ENCODE measurements around the gene RAPGEF6.

RAPGEF6 gene

GRCh38 chr5:131536211-131536826, 98.7 kb downstream of the RAPGEF6 start:
- Histone ChIP-seq H3K36me3 (ENCODE audit: control insufficient read depth in 5 of 5, insufficient read depth in 5 of 5, low read length in 5 of 5) (peaks cover 0 to 6% (median 0%) of the 10 kb centered on the region in 5 donors), H3K9me3 (ENCODE audit: control insufficient read depth in 5 of 5, low read length in 5 of 5) (no peaks in the 10 kb centered on the region), H3K4me3 (ENCODE audit: low read depth in 1 of 5, low read length in 5 of 5) (no peak overlapping the region), H3K9ac (ENCODE audit: low read length in 5 of 5) (no peak overlapping the region), H3K27me3 (ENCODE audit: control insufficient read depth in 5 of 5, insufficient read depth in 4 of 5, low read length in 5 of 5) (no peaks in the 10 kb centered on the region), H3K4me1 (ENCODE audit: control insufficient read depth in 5 of 5, insufficient read depth in 5 of 5, low read length in 5 of 5) (peaks cover 0 to 12% (median 3%) of the 10 kb centered on the region in 5 donors), H3K27ac (ENCODE audit: low read depth, low read length) (no peak overlapping the region)

GRCh38 chr5:131534974-131535373, 100.1 kb downstream of the RAPGEF6 start:
- Histone ChIP-seq H3K27ac (ENCODE audit: low read depth, low read length) (no peak overlapping the region), H3K27me3 (ENCODE audit: control insufficient read depth in 5 of 5, insufficient read depth in 4 of 5, low read length in 5 of 5) (no peaks in the 10 kb centered on the region), H3K9me3 (ENCODE audit: control insufficient read depth in 5 of 5, low read length in 5 of 5) (no peaks in the 10 kb centered on the region), H3K4me3 (ENCODE audit: low read depth in 1 of 5, low read length in 5 of 5) (no peak overlapping the region), H3K9ac (ENCODE audit: low read length in 5 of 5) (no peak overlapping the region), H3K36me3 (ENCODE audit: control insufficient read depth in 5 of 5, insufficient read depth in 5 of 5, low read length in 5 of 5) (peaks cover 0 to 6% (median 0%) of the 10 kb centered on the region in 5 donors), H3K4me1 (ENCODE audit: control insufficient read depth in 5 of 5, insufficient read depth in 5 of 5, low read length in 5 of 5) (peaks cover 0 to 14% (median 3%) of the 10 kb centered on the region in 5 donors)

GRCh38 chr5:131533836-131534235, 101.2 kb downstream of the RAPGEF6 start:
- Histone ChIP-seq H3K36me3 (ENCODE audit: control insufficient read depth in 5 of 5, insufficient read depth in 5 of 5, low read length in 5 of 5) (no peaks in the 10 kb centered on the region), H3K27ac (ENCODE audit: low read depth, low read length) (no peak overlapping the region), H3K9ac (ENCODE audit: low read length in 5 of 5) (no peak overlapping the region), H3K4me3 (ENCODE audit: low read depth in 1 of 5, low read length in 5 of 5) (no peak overlapping the region), H3K27me3 (ENCODE audit: control insufficient read depth in 5 of 5, insufficient read depth in 4 of 5, low read length in 5 of 5) (no peaks in the 10 kb centered on the region), H3K9me3 (ENCODE audit: control insufficient read depth in 5 of 5, low read length in 5 of 5) (no peaks in the 10 kb centered on the region), H3K4me1 (ENCODE audit: control insufficient read depth in 5 of 5, insufficient read depth in 5 of 5, low read length in 5 of 5) (peaks cover 0 to 14% (median 3%) of the 10 kb centered on the region in 5 donors)

- H3K27me3 ChIP-seq (ENCODE audit: control insufficient read depth in 5 of 5, insufficient read depth in 4 of 5, low read length in 5 of 5) = no peaks in the 10 kb centered on the region
- H3K27ac ChIP-seq (ENCODE audit: low read depth, low read length) = peak overlapping the region; percentile 24
- H3K4me3 ChIP-seq (ENCODE audit: low read depth in 1 of 5, low read length in 5 of 5) = peak overlapping the region in 4 of 5 donors; percentile 12 to 53 (median 36)
- H3K4me1 ChIP-seq (ENCODE audit: control insufficient read depth in 5 of 5, insufficient read depth in 5 of 5, low read length in 5 of 5) = peaks cover 0 to 14% (median 3%) of the 10 kb centered on the region in 5 donors
- no peaks in the 10 kb centered on the region for H3K36me3 ChIP-seq (ENCODE audit: control insufficient read depth in 5 of 5, insufficient read depth in 5 of 5, low read length in 5 of 5)
- H3K9me3 ChIP-seq (ENCODE audit: control insufficient read depth in 5 of 5, low read length in 5 of 5) = no peaks in the 10 kb centered on the region
- H3K9ac ChIP-seq (ENCODE audit: low read length in 5 of 5) = peak overlapping the region in 3 of 5 donors; percentile 17 to 39 (median 30)
Measured at GRCh38 chr5:131532031-131532640, 102.9 kb downstream of the RAPGEF6 start.

DNA sequence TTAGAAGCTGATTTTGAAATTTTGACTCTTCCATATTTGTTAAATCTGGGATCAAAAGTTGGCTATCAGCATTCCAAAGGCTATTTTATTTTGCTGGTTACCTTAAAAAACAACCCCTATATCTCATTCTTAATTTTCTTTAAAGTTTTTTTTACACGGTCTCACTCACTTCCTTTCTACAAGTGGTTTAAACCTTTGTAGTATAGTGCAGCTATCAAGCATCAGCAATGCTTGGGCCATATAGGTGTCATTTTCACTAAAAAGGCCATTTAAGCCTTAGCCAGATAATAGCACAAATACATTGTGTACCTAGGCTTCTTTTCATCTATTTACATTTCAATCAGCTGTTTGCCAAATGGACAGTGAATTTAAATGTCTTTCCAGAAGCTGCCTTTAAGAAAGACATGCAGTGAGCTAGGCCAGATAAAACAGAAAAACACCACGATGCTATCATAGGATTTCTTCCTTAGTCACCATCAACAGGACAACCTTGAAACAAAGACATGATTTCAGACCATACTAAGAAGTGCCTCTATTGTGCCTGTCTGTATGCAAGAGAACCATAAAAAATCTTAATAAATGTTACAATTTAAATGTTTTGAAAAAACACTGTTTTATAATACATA, 104.2 kb downstream of the RAPGEF6 start:
- Histone ChIP-seq H3K4me3 (ENCODE audit: low read depth in 1 of 5, low read length in 5 of 5) (no peak overlapping the region), H3K4me1 (ENCODE audit: control insufficient read depth in 5 of 5, insufficient read depth in 5 of 5, low read length in 5 of 5) (peaks cover 0 to 12% (median 0%) of the 10 kb centered on the region in 5 donors), H3K27me3 (ENCODE audit: control insufficient read depth in 5 of 5, insufficient read depth in 4 of 5, low read length in 5 of 5) (no peaks in the 10 kb centered on the region), H3K27ac (ENCODE audit: low read depth, low read length) (no peak overlapping the region), H3K9me3 (ENCODE audit: control insufficient read depth in 5 of 5, low read length in 5 of 5) (no peaks in the 10 kb centered on the region), H3K9ac (ENCODE audit: low read length in 5 of 5) (no peak overlapping the region), H3K36me3 (ENCODE audit: control insufficient read depth in 5 of 5, insufficient read depth in 5 of 5, low read length in 5 of 5) (no peaks in the 10 kb centered on the region)

GRCh38 chr5:131528682-131529081, 106.3 kb downstream of the RAPGEF6 start:
- no peaks in the 10 kb centered on the region for H3K9me3 ChIP-seq (ENCODE audit: control insufficient read depth in 5 of 5, low read length in 5 of 5)
- no peaks in the 10 kb centered on the region for H3K36me3 ChIP-seq (ENCODE audit: control insufficient read depth in 5 of 5, insufficient read depth in 5 of 5, low read length in 5 of 5)
- peaks cover 0 to 17% (median 3%) of the 10 kb centered on the region in 5 donors for H3K4me1 ChIP-seq (ENCODE audit: control insufficient read depth in 5 of 5, insufficient read depth in 5 of 5, low read length in 5 of 5)

DNA sequence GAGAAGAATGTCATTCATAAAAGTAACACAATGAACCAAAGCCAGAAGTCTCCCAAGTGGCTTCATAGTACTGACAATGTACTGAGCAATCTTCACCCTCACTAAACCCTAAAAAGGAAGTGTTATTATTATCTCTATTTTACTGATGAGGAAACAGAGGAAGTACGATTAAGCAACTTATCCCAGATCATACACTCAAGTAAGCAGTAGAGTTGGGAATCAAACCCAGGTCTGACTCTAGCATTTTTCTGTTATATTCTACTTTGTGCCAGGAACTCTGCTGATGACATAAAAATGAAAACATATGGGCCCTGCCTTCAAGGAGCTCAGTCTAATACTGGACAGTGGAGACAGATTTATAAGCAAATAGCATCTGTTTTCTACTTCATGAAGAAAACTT, 109.2 kb downstream of the RAPGEF6 start:
- Histone ChIP-seq H3K27ac (ENCODE audit: low read depth, low read length) (no peak overlapping the region), H3K27me3 (ENCODE audit: control insufficient read depth in 5 of 5, insufficient read depth in 4 of 5, low read length in 5 of 5) (no peaks in the 10 kb centered on the region), H3K9ac (ENCODE audit: low read length in 5 of 5) (no peak overlapping the region), H3K36me3 (ENCODE audit: control insufficient read depth in 5 of 5, insufficient read depth in 5 of 5, low read length in 5 of 5) (no peaks in the 10 kb centered on the region), H3K9me3 (ENCODE audit: control insufficient read depth in 5 of 5, low read length in 5 of 5) (no peaks in the 10 kb centered on the region), H3K4me3 (ENCODE audit: low read depth in 1 of 5, low read length in 5 of 5) (no peak overlapping the region), H3K4me1 (ENCODE audit: control insufficient read depth in 5 of 5, insufficient read depth in 5 of 5, low read length in 5 of 5) (peaks cover 0 to 8% (median 3%) of the 10 kb centered on the region in 5 donors)

More at GRCh38 chr5:131528682-131529081, 106.3 kb downstream of the RAPGEF6 start:
- Histone ChIP-seq H3K9ac (ENCODE audit: low read length in 5 of 5) (no peak overlapping the region), H3K27me3 (ENCODE audit: control insufficient read depth in 5 of 5, insufficient read depth in 4 of 5, low read length in 5 of 5) (no peaks in the 10 kb centered on the region), H3K27ac (ENCODE audit: low read depth, low read length) (no peak overlapping the region), H3K4me3 (ENCODE audit: low read depth in 1 of 5, low read length in 5 of 5) (no peak overlapping the region)

- Histone ChIP-seq H3K27ac (ENCODE audit: low read depth, low read length) (no peak overlapping the region), H3K36me3 (ENCODE audit: control insufficient read depth in 5 of 5, insufficient read depth in 5 of 5, low read length in 5 of 5) (peaks cover 0 to 10% (median 2%) of the 10 kb centered on the region in 5 donors), H3K4me1 (ENCODE audit: control insufficient read depth in 5 of 5, insufficient read depth in 5 of 5, low read length in 5 of 5) (peaks cover 0 to 8% (median 3%) of the 10 kb centered on the region in 5 donors), H3K9ac (ENCODE audit: low read length in 5 of 5) (no peak overlapping the region), H3K4me3 (ENCODE audit: low read depth in 1 of 5, low read length in 5 of 5) (no peak overlapping the region), H3K27me3 (ENCODE audit: control insufficient read depth in 5 of 5, insufficient read depth in 4 of 5, low read length in 5 of 5) (no peaks in the 10 kb centered on the region), H3K9me3 (ENCODE audit: control insufficient read depth in 5 of 5, low read length in 5 of 5) (no peaks in the 10 kb centered on the region)
Measured at GRCh38 chr5:131524431-131524830, 110.6 kb downstream of the RAPGEF6 start.

DNA sequence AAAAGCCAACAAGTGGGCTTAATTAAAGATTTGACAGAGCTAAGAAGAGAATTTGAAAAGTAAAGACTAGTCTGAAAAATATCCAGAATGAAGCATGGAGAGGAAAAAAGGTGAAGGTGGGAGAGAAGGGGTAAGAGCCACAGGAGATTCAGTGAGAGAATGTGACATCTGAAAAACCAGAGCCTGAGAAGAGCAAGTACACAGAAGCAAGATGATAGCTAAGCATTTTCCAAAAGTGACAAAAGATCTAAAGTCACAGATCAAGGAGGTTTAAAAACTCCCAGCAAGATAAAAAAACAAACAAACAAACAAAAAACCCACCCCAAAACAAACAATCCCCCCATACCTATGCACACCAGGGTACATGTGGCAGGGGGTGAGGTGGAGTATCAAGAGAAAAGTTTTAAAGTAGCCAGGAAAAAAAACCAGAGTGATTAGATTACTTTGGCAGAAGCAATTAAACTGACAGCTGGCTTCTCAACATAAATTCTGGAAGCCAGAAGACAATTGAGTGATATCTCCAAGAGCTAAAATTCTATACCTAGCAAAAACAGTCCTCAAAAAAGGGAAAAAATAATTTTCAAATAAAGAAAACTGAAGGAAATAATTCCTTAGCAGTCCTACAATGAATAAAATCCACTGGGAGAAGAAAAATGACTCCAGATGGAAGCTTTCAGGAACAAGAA, 111.4 kb downstream of the RAPGEF6 start:
- H3K4me1 ChIP-seq (ENCODE audit: control insufficient read depth in 5 of 5, insufficient read depth in 5 of 5, low read length in 5 of 5) = peaks cover 0 to 8% (median 3%) of the 10 kb centered on the region in 5 donors
- H3K36me3 ChIP-seq (ENCODE audit: control insufficient read depth in 5 of 5, insufficient read depth in 5 of 5, low read length in 5 of 5) = peaks cover 2 to 14% (median 5%) of the 10 kb centered on the region in 5 donors
- H3K9ac ChIP-seq (ENCODE audit: low read length in 5 of 5) = no peak overlapping the region
- H3K27ac ChIP-seq (ENCODE audit: low read depth, low read length) = no peak overlapping the region
- H3K4me3 ChIP-seq (ENCODE audit: low read depth in 1 of 5, low read length in 5 of 5) = no peak overlapping the region
- no peaks in the 10 kb centered on the region for H3K27me3 ChIP-seq (ENCODE audit: control insufficient read depth in 5 of 5, insufficient read depth in 4 of 5, low read length in 5 of 5)
- no peaks in the 10 kb centered on the region for H3K9me3 ChIP-seq (ENCODE audit: control insufficient read depth in 5 of 5, low read length in 5 of 5)

Measured in subcutaneous abdominal adipose tissue (tissue), 5 donors.